WTC11 (cell line): ENCODE data around the gene FYCO1. TPM values are rescaled to one million over a fixed set of nuclear protein-coding genes. Genes with fewer than 3 reads are reported as not detected.

Experiments
- ATAC-seq: fragments of 200-7000 bp; cut with Tn5 transposase; 2 replicates; pipeline ENCODE4 v1.10.0; 2021; ENCODE audit warnings: mild to moderate bottlenecking, moderate library complexity
- CTCF ChIA-PET: fragments of 300-600 bp; sonication (Branson Sonifier 250); formaldehyde crosslinking; loops from one replicate; lab custom pipeline; 2021; ENCODE audit warnings: antibody characterized with exemption; lab: Charles Lee
- POLR2A ChIA-PET: fragments of 350-600 bp; sonication (Branson Sonifier 250); formaldehyde crosslinking; loops from one replicate; lab custom pipeline; 2021; ENCODE audit warnings: antibody characterized with exemption; lab: Charles Lee
- DNase-seq: peaks from one replicate; pipeline ENCODE4 v3.0.0; 2021; ENCODE audit warnings: low spot score
- H3K27ac Mint-ChIP-seq: 2 replicates; pipeline ENCODE4 v1.8.0; 2021; ENCODE audit warnings: mixed read lengths
- H3K27me3 Mint-ChIP-seq: 2 replicates; pipeline ENCODE4 v1.8.0; 2021; ENCODE audit warnings: low read depth, mild to moderate bottlenecking, moderate library complexity, mixed read lengths
- H3K36me3 Mint-ChIP-seq: 2 replicates; pipeline ENCODE4 v1.8.0; 2021; ENCODE audit warnings: mixed read lengths
- H3K4me1 Mint-ChIP-seq: 2 replicates; pipeline ENCODE4 v1.8.0; 2022; ENCODE audit warnings: mixed read lengths
- H3K4me3 Mint-ChIP-seq: 2 replicates; pipeline ENCODE4 v1.8.0; 2021; ENCODE audit warnings: mild to moderate bottlenecking, moderate library complexity, mixed read lengths
- H3K9me3 Mint-ChIP-seq: 2 replicates; pipeline ENCODE4 v1.8.0; 2021; ENCODE audit warnings: mixed read lengths
- CREM ChIP-seq: sonication (generic); formaldehyde crosslinking; IDR thresholded peaks from 2 replicates; pipeline ENCODE4 v1.8.1; 2022; ENCODE audit warnings: mild to moderate bottlenecking, missing genetic modification reagents, moderate library complexity
- FOXK1 ChIP-seq: sonication (generic); formaldehyde crosslinking; IDR thresholded peaks from 2 replicates; pipeline ENCODE4 v1.8.0; 2022; ENCODE audit warnings: mild to moderate bottlenecking, moderate library complexity, missing genetic modification reagents
- HMGA2 ChIP-seq: fragments of 250-450 bp; sonication (Bioruptor Pico); IDR thresholded peaks from 2 replicates; pipeline ENCODE4 v1.4.0; 2021; ENCODE audit warnings: mild to moderate bottlenecking, moderate library complexity
- MYBL2 ChIP-seq: sonication (generic); formaldehyde crosslinking; IDR thresholded peaks from 2 replicates; pipeline ENCODE4 v1.8.1; 2023; ENCODE audit warnings: mild to moderate bottlenecking, moderate library complexity, missing genetic modification reagents
- NFE2L1 ChIP-seq: sonication (generic); formaldehyde crosslinking; IDR thresholded peaks from 2 replicates; pipeline ENCODE4 v1.8.1; 2023; ENCODE audit warnings: missing genetic modification reagents
- RELA ChIP-seq: sonication (generic); formaldehyde crosslinking; IDR thresholded peaks from 2 replicates; pipeline ENCODE4 v1.8.1; 2022; ENCODE audit warnings: missing genetic modification reagents, mild to moderate bottlenecking, borderline replicate concordance
- SMAD3 ChIP-seq: sonication (generic); formaldehyde crosslinking; IDR thresholded peaks from 2 replicates; pipeline ENCODE4 v1.8.0; 2022; ENCODE audit warnings: missing genetic modification reagents, mild to moderate bottlenecking, borderline replicate concordance
- TEAD1 ChIP-seq: sonication (generic); formaldehyde crosslinking; IDR thresholded peaks from 2 replicates; pipeline ENCODE4 v1.8.0; 2022; ENCODE audit warnings: mild to moderate bottlenecking, missing genetic modification reagents
- TEAD4 ChIP-seq: sonication (generic); formaldehyde crosslinking; IDR thresholded peaks from 2 replicates; pipeline ENCODE4 v1.8.0; 2022; ENCODE audit warnings: mild to moderate bottlenecking, missing genetic modification reagents
- TP53 ChIP-seq: sonication (generic); formaldehyde crosslinking; IDR thresholded peaks from 2 replicates; pipeline ENCODE4 v1.8.1; 2023; ENCODE audit warnings: mild to moderate bottlenecking, missing genetic modification reagents
- ZNF138 ChIP-seq: sonication (generic); formaldehyde crosslinking; conservative IDR thresholded peaks from 2 replicates; pipeline ENCODE4 v1.8.1; 2022; ENCODE audit warnings: mild to moderate bottlenecking, moderate library complexity, missing genetic modification reagents
- ZNF219 ChIP-seq: sonication (generic); formaldehyde crosslinking; IDR thresholded peaks from 2 replicates; pipeline ENCODE4 v1.8.0; 2023; ENCODE audit warnings: missing genetic modification reagents, mild to moderate bottlenecking, borderline replicate concordance
- ZNF232 ChIP-seq: sonication (generic); formaldehyde crosslinking; IDR thresholded peaks from 2 replicates; pipeline ENCODE4 v1.8.0; 2022; ENCODE audit warnings: mild to moderate bottlenecking, missing genetic modification reagents
- ZNF317 ChIP-seq: sonication (generic); formaldehyde crosslinking; IDR thresholded peaks from 2 replicates; pipeline ENCODE4 v1.8.1; 2023; ENCODE audit warnings: low read depth, mild to moderate bottlenecking, moderate library complexity, missing genetic modification reagents, borderline replicate concordance
- ZNF396 ChIP-seq: fragments of 250-450 bp; sonication (Bioruptor Pico); IDR thresholded peaks from 2 replicates; pipeline ENCODE4 v1.8.0; 2021; ENCODE audit warnings: mild to moderate bottlenecking, moderate library complexity, borderline replicate concordance
- ZNF416 ChIP-seq: fragments of 250-450 bp; sonication (Bioruptor Pico); IDR thresholded peaks from 2 replicates; pipeline ENCODE4 v1.9.0; 2021; ENCODE audit warnings: mild to moderate bottlenecking, inconsistent platforms
- total RNA-seq: library from RNA; stranded (reverse); gene quantifications from 3 replicates; pipeline ENCODE4 v1.2.3, GENCODE V29; 2021
- TF ChIP-seq, protein P1 (sequence below): sonication (generic); formaldehyde crosslinking; IDR thresholded peaks from 2 replicates; pipeline ENCODE4 v1.8.1; 2022; ENCODE audit warnings: low read depth, missing genetic modification reagents, borderline replicate concordance
- TF ChIP-seq, protein P2 (sequence below): sonication (generic); formaldehyde crosslinking; IDR thresholded peaks from 2 replicates; pipeline ENCODE4 v1.8.1; 2022; ENCODE audit warnings: missing genetic modification reagents, borderline replicate concordance
- TF ChIP-seq, protein P3 (sequence below): fragments of 200-600 bp; IDR thresholded peaks from 2 replicates; pipeline ENCODE4 v1.8.0; 2022; ENCODE audit warnings: antibody characterized with exemption
- TF ChIP-seq, protein P4 (sequence below): sonication (generic); formaldehyde crosslinking; conservative IDR thresholded peaks from 2 replicates; pipeline ENCODE4 v1.8.1; 2023; ENCODE audit warnings: mild to moderate bottlenecking, low read depth, missing genetic modification reagents, moderate library complexity
- TF ChIP-seq, protein P5 (sequence below): sonication (generic); formaldehyde crosslinking; IDR thresholded peaks from 2 replicates; pipeline ENCODE4 v1.8.1; 2023; ENCODE audit warnings: mild to moderate bottlenecking, missing genetic modification reagents

FYCO1 gene
- total RNA-seq, 1 experiment from 2014 or later, result 13.9 TPM

DNA sequence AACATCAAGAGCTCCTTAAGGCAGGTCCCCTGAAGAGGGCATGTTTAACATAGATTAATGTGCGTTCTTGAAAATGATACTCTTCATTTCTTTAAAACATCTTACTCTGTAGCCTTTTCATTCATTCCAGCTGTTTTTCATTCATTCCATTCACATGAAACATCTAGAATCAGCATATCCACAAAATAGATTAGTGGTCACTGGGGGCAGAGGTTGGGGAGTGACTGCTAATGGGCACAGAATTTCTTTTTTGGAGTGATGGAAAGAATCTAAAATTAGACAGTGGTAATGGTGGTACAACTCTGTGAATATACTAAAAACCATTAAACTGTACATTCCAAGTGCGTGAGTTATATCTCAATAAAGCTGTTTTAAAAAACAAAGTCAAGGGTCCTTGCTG is 67.7 kb downstream of the FYCO1 start:
- ATAC-seq, result no peak
- DNase-seq, result no peak
- Mint-ChIP-seq H3K9me3 (no peaks in the 10 kb centered on the region), H3K4me3 (no peak overlapping the region), H3K36me3 (peaks cover 71% of the 10 kb centered on the region), H3K4me1 (no peaks in the 10 kb centered on the region), H3K27me3 (no peaks in the 10 kb centered on the region), H3K27ac (no peak overlapping the region)
- TF ChIP-seq SMAD3 (CRISPR knock-in tag), result no peak
- no peak for TF ChIP-seq TP53 (CRISPR knock-in tag)
- TF ChIP-seq, protein P1, sequence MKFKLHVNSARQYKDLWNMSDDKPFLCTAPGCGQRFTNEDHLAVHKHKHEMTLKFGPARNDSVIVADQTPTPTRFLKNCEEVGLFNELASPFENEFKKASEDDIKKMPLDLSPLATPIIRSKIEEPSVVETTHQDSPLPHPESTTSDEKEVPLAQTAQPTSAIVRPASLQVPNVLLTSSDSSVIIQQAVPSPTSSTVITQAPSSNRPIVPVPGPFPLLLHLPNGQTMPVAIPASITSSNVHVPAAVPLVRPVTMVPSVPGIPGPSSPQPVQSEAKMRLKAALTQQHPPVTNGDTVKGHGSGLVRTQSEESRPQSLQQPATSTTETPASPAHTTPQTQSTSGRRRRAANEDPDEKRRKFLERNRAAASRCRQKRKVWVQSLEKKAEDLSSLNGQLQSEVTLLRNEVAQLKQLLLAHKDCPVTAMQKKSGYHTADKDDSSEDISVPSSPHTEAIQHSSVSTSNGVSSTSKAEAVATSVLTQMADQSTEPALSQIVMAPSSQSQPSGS (CRISPR knock-in tag), result no peak
- no peak for TF ChIP-seq NFE2L1 (CRISPR knock-in tag)
- ChIA-PET POLR2A (no interaction called here), CTCF (interaction anchor here (1.1 to 4.2 kb wide), 2 partner anchors 11 to 268 kb away, joined by 3 to 30 read pairs; no protein-coding TSS in a partner anchor)

DNA sequence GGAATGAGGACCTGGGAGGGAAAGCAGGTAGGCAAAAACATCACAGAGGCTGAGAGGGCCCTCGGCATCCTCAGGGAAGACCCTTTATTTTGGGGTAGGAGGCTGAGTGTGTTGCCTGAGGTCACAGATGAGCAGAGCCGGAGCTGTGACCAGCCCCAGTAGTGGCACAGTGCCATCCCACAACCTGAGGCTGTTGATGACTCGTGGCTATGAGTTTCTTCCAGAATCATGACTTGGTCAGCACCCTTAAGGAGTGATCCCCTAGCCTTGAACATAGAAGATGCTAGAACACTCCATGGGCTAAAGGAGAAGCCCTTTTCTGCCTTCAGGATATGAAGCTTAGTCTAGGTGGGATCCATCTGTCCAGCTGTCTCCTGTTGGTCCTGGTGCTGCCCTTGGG is 71.9 kb downstream of the FYCO1 start:
- Mint-ChIP-seq H3K4me1 (no peaks in the 10 kb centered on the region), H3K27me3 (no peaks in the 10 kb centered on the region), H3K9me3 (no peaks in the 10 kb centered on the region), H3K4me3 (no peak overlapping the region), H3K36me3 (peaks cover 44% of the 10 kb centered on the region), H3K27ac (no peak overlapping the region)
- DNase-seq, result no peak
- CTCF ChIA-PET, result interaction anchor here (1.7 kb wide), 1 partner anchor 15 kb away, joined by 4 read pairs; no protein-coding TSS in a partner anchor
- TF ChIP-seq CREM (CRISPR knock-in tag), result no peak
- TF ChIP-seq, protein P2, sequence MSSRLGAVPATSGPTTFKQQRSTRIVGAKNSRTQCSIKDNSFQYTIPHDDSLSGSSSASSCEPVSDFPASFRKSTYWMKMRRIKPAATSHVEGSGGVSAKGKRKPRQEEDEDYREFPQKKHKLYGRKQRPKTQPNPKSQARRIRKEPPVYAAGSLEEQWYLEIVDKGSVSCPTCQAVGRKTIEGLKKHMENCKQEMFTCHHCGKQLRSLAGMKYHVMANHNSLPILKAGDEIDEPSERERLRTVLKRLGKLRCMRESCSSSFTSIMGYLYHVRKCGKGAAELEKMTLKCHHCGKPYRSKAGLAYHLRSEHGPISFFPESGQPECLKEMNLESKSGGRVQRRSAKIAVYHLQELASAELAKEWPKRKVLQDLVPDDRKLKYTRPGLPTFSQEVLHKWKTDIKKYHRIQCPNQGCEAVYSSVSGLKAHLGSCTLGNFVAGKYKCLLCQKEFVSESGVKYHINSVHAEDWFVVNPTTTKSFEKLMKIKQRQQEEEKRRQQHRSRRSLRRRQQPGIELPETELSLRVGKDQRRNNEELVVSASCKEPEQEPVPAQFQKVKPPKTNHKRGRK (CRISPR knock-in tag), result no peak
- TF ChIP-seq RELA (CRISPR knock-in tag), result no peak
- ATAC-seq, result no peak
- POLR2A ChIA-PET, result no interaction called here

DNA sequence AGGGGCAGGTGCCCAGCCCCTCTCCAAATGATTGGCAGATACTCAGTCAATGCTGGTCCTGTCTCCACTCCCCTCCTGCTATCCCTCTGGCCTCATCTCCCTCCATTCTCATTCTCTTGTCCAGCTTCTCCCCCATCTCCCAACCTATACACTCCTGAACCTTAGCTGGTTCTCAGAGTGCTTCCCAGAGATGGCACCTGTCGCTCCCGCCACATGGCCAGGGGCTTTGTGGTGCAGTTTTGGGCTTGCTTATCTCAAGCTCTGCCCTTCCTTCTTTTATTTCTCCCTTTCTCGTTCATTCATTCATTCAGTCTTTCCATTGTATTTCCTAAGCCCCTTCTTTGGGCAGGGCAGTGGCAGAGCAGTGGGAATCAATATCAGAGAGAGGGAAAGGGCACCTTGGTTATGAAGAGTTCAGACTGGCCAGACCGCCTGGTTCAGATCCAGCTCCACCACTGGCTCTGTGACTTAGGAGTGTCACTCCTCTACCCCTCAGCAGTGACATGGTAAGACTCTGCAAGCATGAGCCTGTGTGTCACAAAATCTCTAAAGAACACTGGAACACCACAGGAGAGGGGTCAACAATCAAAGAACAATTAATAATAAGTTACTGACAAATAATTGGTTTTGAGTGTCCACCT is 72.6 kb downstream of the FYCO1 start:
- ChIA-PET POLR2A (no interaction called here), CTCF (interaction anchor here (0.6 to 1.7 kb wide), 2 partner anchors 16 to 263 kb away, joined by 4 read pairs; no protein-coding TSS in a partner anchor)
- DNase-seq (no peak), ATAC-seq (no peak)
- no peaks in the 10 kb centered on the region for H3K9me3 Mint-ChIP-seq
- no peak overlapping the region for H3K27ac Mint-ChIP-seq
- H3K27me3 Mint-ChIP-seq, result no peaks in the 10 kb centered on the region
- no peak overlapping the region for H3K4me3 Mint-ChIP-seq
- no peaks in the 10 kb centered on the region for H3K4me1 Mint-ChIP-seq
- H3K36me3 Mint-ChIP-seq, result peaks cover 38% of the 10 kb centered on the region
- TF ChIP-seq FOXK1, result no peak
- TF ChIP-seq ZNF232 (CRISPR knock-in tag), result no peak
- TF ChIP-seq ZNF317 (CRISPR knock-in tag), result no peak
- no peak for TF ChIP-seq TEAD4
- no peak for TF ChIP-seq NFE2L1 (CRISPR knock-in tag)
- TF ChIP-seq, protein P3, sequence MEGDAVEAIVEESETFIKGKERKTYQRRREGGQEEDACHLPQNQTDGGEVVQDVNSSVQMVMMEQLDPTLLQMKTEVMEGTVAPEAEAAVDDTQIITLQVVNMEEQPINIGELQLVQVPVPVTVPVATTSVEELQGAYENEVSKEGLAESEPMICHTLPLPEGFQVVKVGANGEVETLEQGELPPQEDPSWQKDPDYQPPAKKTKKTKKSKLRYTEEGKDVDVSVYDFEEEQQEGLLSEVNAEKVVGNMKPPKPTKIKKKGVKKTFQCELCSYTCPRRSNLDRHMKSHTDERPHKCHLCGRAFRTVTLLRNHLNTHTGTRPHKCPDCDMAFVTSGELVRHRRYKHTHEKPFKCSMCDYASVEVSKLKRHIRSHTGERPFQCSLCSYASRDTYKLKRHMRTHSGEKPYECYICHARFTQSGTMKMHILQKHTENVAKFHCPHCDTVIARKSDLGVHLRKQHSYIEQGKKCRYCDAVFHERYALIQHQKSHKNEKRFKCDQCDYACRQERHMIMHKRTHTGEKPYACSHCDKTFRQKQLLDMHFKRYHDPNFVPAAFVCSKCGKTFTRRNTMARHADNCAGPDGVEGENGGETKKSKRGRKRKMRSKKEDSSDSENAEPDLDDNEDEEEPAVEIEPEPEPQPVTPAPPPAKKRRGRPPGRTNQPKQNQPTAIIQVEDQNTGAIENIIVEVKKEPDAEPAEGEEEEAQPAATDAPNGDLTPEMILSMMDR, result no peak
- TF ChIP-seq ZNF396 (CRISPR knock-in tag), result no peak
- no peak for TF ChIP-seq ZNF416
- no peak for TF ChIP-seq RELA (CRISPR knock-in tag)
- TF ChIP-seq TEAD1 (CRISPR knock-in tag), result no peak
- TF ChIP-seq HMGA2, result no peak
- TF ChIP-seq, protein P4, sequence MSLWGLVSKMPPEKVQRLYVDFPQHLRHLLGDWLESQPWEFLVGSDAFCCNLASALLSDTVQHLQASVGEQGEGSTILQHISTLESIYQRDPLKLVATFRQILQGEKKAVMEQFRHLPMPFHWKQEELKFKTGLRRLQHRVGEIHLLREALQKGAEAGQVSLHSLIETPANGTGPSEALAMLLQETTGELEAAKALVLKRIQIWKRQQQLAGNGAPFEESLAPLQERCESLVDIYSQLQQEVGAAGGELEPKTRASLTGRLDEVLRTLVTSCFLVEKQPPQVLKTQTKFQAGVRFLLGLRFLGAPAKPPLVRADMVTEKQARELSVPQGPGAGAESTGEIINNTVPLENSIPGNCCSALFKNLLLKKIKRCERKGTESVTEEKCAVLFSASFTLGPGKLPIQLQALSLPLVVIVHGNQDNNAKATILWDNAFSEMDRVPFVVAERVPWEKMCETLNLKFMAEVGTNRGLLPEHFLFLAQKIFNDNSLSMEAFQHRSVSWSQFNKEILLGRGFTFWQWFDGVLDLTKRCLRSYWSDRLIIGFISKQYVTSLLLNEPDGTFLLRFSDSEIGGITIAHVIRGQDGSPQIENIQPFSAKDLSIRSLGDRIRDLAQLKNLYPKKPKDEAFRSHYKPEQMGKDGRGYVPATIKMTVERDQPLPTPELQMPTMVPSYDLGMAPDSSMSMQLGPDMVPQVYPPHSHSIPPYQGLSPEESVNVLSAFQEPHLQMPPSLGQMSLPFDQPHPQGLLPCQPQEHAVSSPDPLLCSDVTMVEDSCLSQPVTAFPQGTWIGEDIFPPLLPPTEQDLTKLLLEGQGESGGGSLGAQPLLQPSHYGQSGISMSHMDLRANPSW (CRISPR knock-in tag), result no peak
- TF ChIP-seq MYBL2 (CRISPR knock-in tag), result no peak
- no peak for TF ChIP-seq ZNF219
- TF ChIP-seq ZNF138 (CRISPR knock-in tag), result no peak
- TF ChIP-seq, protein P5, sequence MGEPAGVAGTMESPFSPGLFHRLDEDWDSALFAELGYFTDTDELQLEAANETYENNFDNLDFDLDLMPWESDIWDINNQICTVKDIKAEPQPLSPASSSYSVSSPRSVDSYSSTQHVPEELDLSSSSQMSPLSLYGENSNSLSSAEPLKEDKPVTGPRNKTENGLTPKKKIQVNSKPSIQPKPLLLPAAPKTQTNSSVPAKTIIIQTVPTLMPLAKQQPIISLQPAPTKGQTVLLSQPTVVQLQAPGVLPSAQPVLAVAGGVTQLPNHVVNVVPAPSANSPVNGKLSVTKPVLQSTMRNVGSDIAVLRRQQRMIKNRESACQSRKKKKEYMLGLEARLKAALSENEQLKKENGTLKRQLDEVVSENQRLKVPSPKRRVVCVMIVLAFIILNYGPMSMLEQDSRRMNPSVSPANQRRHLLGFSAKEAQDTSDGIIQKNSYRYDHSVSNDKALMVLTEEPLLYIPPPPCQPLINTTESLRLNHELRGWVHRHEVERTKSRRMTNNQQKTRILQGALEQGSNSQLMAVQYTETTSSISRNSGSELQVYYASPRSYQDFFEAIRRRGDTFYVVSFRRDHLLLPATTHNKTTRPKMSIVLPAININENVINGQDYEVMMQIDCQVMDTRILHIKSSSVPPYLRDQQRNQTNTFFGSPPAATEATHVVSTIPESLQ, result no peak
